IMR-90 (cell line): ENCODE data around the gene ICAM4. TPM values are rescaled to one million over a fixed set of nuclear protein-coding genes. Genes with fewer than 3 reads are reported as not detected.

ENCODE experiments used
- ATAC-seq: fragments of 200-7000 bp; cut with Tn5 transposase; 2 replicates; pipeline ENCODE4 v1.9.1; 2020; ENCODE audit warnings: low read depth, mild to moderate bottlenecking, moderate library complexity
- BruUV-seq: library from RNA; stranded (reverse); fragments of 400-500 nt; replicated peaks from 2 replicates; lab custom pipeline; 2021; lab: Mats Ljungman, UMichigan
- CTCF ChIA-PET: fragments of 300-600 bp; formaldehyde crosslinking; extraction: SDS; loops from one replicate; lab custom pipeline; 2021; ENCODE audit warnings: antibody characterized with exemption; lab: Yijun Ruan, JAX
- POLR2A ChIA-PET: fragments of 300-600 bp; sonication (Branson Sonifier 250); formaldehyde crosslinking; loops from one replicate; lab custom pipeline; 2022; ENCODE audit warnings: antibody characterized with exemption; ENCODE audit not compliant: unreplicated experiment; lab: Charles Lee
- DNase-seq: peaks from one replicate; pipeline ENCODE4 v3.0.0; 2013
- H2AFZ ChIP-seq: replicated peaks from 2 replicates; pipeline ENCODE3; 2013; ENCODE audit warnings: low read length, mild to moderate bottlenecking; ENCODE audit not compliant: poor library complexity
- H2AK5ac ChIP-seq: 2 replicates; pipeline ENCODE4 v1.6.1; 2013; ENCODE audit warnings: low read depth, low read length, inconsistent platforms
- H2AK9ac ChIP-seq: replicated peaks from 2 replicates; pipeline ENCODE3; 2013; ENCODE audit warnings: mild to moderate bottlenecking, low read depth, low read length, moderate library complexity; ENCODE audit not compliant: poor library complexity
- H2BK120ac ChIP-seq: 2 replicates; pipeline ENCODE4 v1.6.1; 2013; ENCODE audit warnings: low read depth, low read length, inconsistent platforms
- H2BK15ac ChIP-seq: 3 replicates; pipeline ENCODE4 v1.6.1; 2013; ENCODE audit warnings: low read depth, low read length, inconsistent platforms
- H2BK20ac ChIP-seq: 2 replicates; pipeline ENCODE4 v1.6.1; 2013; ENCODE audit warnings: low read depth, mild to moderate bottlenecking, inconsistent platforms, low read length, moderate library complexity
- H2BK5ac ChIP-seq: 2 replicates; pipeline ENCODE4 v1.6.1; 2013; ENCODE audit warnings: mild to moderate bottlenecking, low read depth, low read length, inconsistent platforms; ENCODE audit not compliant: poor library complexity, severe bottlenecking
- H3K14ac ChIP-seq: replicated peaks from 2 replicates; pipeline ENCODE4 v1.6.1; 2013; ENCODE audit warnings: low read depth, low read length, inconsistent platforms
- H3K18ac ChIP-seq: 2 replicates; pipeline ENCODE4 v1.6.1; 2013; ENCODE audit warnings: low read depth, low read length, control low read depth
- H3K23ac ChIP-seq: 2 replicates; pipeline ENCODE4 v1.6.1; 2013; ENCODE audit warnings: low read depth, low read length, inconsistent platforms
- H3K27ac ChIP-seq: 2 replicates; pipeline ENCODE4 v1.5.1; 2013; ENCODE audit warnings: mild to moderate bottlenecking, control low read depth, low read length; ENCODE audit not compliant: insufficient read depth
- H3K27me3 ChIP-seq: 2 replicates; pipeline ENCODE4 v1.6.1; 2013; ENCODE audit warnings: low read length; ENCODE audit not compliant: control insufficient read depth, insufficient read depth
- H3K36me3 ChIP-seq: 2 replicates; pipeline ENCODE4 v1.6.1; 2013; ENCODE audit warnings: low read length, mixed read lengths; ENCODE audit not compliant: control insufficient read depth, insufficient read depth
- H3K4ac ChIP-seq: 2 replicates; pipeline ENCODE4 v1.6.1; 2013; ENCODE audit warnings: low read depth, low read length, inconsistent platforms
- H3K4me1 ChIP-seq: 2 replicates; pipeline ENCODE4 v1.6.1; 2013; ENCODE audit warnings: low read length, mixed read lengths; ENCODE audit not compliant: control insufficient read depth, insufficient read depth
- H3K4me2 ChIP-seq: 2 replicates; pipeline ENCODE4 v1.6.1; 2013; ENCODE audit warnings: low read depth, mild to moderate bottlenecking, control low read depth, low read length, moderate library complexity
- H3K4me3 ChIP-seq: 2 replicates; pipeline ENCODE4 v1.5.1; 2013; ENCODE audit warnings: low read depth, mild to moderate bottlenecking, control low read depth, low read length, moderate library complexity; ENCODE audit not compliant: insufficient read depth
- H3K56ac ChIP-seq: 2 replicates; pipeline ENCODE4 v1.6.1; 2013; ENCODE audit warnings: low read length, inconsistent platforms; ENCODE audit not compliant: insufficient read depth; ENCODE audit errors: extremely low read depth
- H3K79me1 ChIP-seq, 2 experiments: 2 replicates each; pipeline ENCODE4 v1.6.1; 2013; ENCODE audit warnings: low read length in 2 of 2, inconsistent platforms in 1 of 2, low read depth in 1 of 2
- H3K9ac ChIP-seq: 2 replicates; pipeline ENCODE4 v1.6.1; 2013; ENCODE audit warnings: low read depth, low read length, control low read depth
- H3K9me1 ChIP-seq: 2 replicates; pipeline ENCODE4 v1.6.1; 2013; ENCODE audit warnings: low read length, inconsistent platforms; ENCODE audit not compliant: insufficient read depth
- H3K9me3 ChIP-seq: 2 replicates; pipeline ENCODE4 v1.6.1; 2013; ENCODE audit warnings: low read length; ENCODE audit not compliant: control insufficient read depth, insufficient read depth
- H4K20me1 ChIP-seq: 2 replicates; pipeline ENCODE4 v1.6.1; 2013; ENCODE audit warnings: low read length, inconsistent platforms; ENCODE audit not compliant: insufficient read depth
- H4K5ac ChIP-seq: 2 replicates; pipeline ENCODE4 v1.6.1; 2013; ENCODE audit warnings: mild to moderate bottlenecking, low read depth, low read length, control low read depth
- H4K8ac ChIP-seq, 2 experiments: 2 replicates each; pipeline ENCODE4 v1.6.1; 2013; ENCODE audit warnings: low read depth in 2 of 2, low read length in 2 of 2, control low read depth in 1 of 2, inconsistent platforms in 1 of 2
- H4K91ac ChIP-seq: 2 replicates; pipeline ENCODE4 v1.6.1; 2013; ENCODE audit warnings: low read depth, low read length, inconsistent platforms; ENCODE audit not compliant: insufficient read depth
- BHLHE40 ChIP-seq: fragments of 150-350 bp; IDR thresholded peaks from 2 replicates; pipeline ENCODE4 v1.6.1; 2016; ENCODE audit warnings: mild to moderate bottlenecking, low read depth, low read length
- CEBPB ChIP-seq: IDR thresholded peaks from 2 replicates; pipeline ENCODE4 v1.6.1; 2012; ENCODE audit warnings: low read depth, low read length, improper control_type of control experiment
- MXI1 ChIP-seq: IDR thresholded peaks from 2 replicates; pipeline ENCODE4 v1.6.1; 2012; ENCODE audit warnings: low read depth, mild to moderate bottlenecking, low read length, moderate library complexity, borderline replicate concordance
- NFE2L2 ChIP-seq: fragments of 150-350 bp; IDR thresholded peaks from 2 replicates; pipeline ENCODE4 v1.6.1; 2016; ENCODE audit warnings: low read depth, mild to moderate bottlenecking, low read length
- RAD21 ChIP-seq: IDR thresholded peaks from 2 replicates; pipeline ENCODE4 v1.6.1; 2012; ENCODE audit warnings: low read length, improper control_type of control experiment
- USF2 ChIP-seq: fragments of 150-350 bp; IDR thresholded peaks from 2 replicates; pipeline ENCODE4 v1.6.1; 2017; ENCODE audit warnings: mild to moderate bottlenecking, antibody characterized with exemption, low read length, low read depth
- WGBS, 2 experiments: methylation state at CpG; one replicate each; pipeline versions ENCODE4 v1.1.5 to v1.1.7; 2013; ENCODE audit warnings: missing lambda C conversion rate in 2 of 2; ENCODE audit not compliant: insufficient read length in 1 of 2; ENCODE audit errors: extremely low coverage in 2 of 2; 5-methylcytosine and 5-hydroxymethylcytosine counted together
- dilution Hi-C: fragments of 300-500 bp; cut with HindIII; formaldehyde crosslinking; loops from one replicate; pipeline ENCODE4 v1.14.3; 2018; ENCODE audit warnings: low sequenced_read_pairs; ENCODE audit not compliant: unreplicated experiment
- in situ Hi-C: fragments of 300-500 bp; cut with MboI; formaldehyde crosslinking; loops from 3 replicates; pipeline ENCODE4 v1.14.3; 2019; ENCODE audit warnings: low sequenced_read_pairs, inconsistent platforms, mixed read lengths
- intact Hi-C: fragments of 100-400 bp; cut with micrococcal nuclease; formaldehyde crosslinking; loops from 2 replicates; pipeline ENCODE4 v1.10.0; 2022
- polyA plus RNA-seq, 3 experiments: library from polyadenylated mRNA; depleted of rRNA; stranded (reverse); fragments of >200 nt; gene quantifications; 2 replicates each; pipeline ENCODE4 v1.2.3, GENCODE V29; 2012; ENCODE audit warnings: low replicate concordance in 1 of 3
- total RNA-seq: library from RNA; depleted of rRNA; stranded (reverse); fragments of >200 nt; gene quantifications from 2 replicates; pipeline ENCODE4 v1.2.3, GENCODE V29; 2012

Gene ICAM4
- total and polyA plus RNA-seq, 2 of the 4 experiments (the other 2 are of a cell fraction), result 2.3 to 4.0 TPM

GRCh38 chr19:10262771-10263170 is 24.0 kb upstream of the ICAM4 start:
- Histone ChIP-seq H2BK120ac (no peak overlapping the region), H4K8ac (no peak overlapping the region), H3K27ac (no peak overlapping the region), H2AFZ (peak overlapping the region; percentile 69), H3K4ac (no peak overlapping the region), H2BK5ac (no peak overlapping the region), H4K5ac (no peak overlapping the region), H3K4me2 (no peak overlapping the region), H2AK9ac (no peak overlapping the region), H4K91ac (no peak overlapping the region), H4K20me1 (no peaks in the 10 kb centered on the region), H3K9ac (no peak overlapping the region), H3K14ac (no peak overlapping the region), H3K27me3 (no peaks in the 10 kb centered on the region), H3K4me1 (no peaks in the 10 kb centered on the region), H2BK15ac (no peak overlapping the region), H2AK5ac (no peak overlapping the region), H3K23ac (no peak overlapping the region), H3K4me3 (no peak overlapping the region), H3K18ac (no peak overlapping the region), H2BK20ac (no peak overlapping the region), H3K9me3 (no peaks in the 10 kb centered on the region), H3K9me1 (no peaks in the 10 kb centered on the region), H3K56ac (no peak overlapping the region), H3K36me3 (peaks cover 14% of the 10 kb centered on the region), H3K79me1 (no peaks in the 10 kb centered on the region)
- in situ Hi-C loops (loop anchor here (5.0 kb wide), 1 partner anchor 125 kb away; no protein-coding TSS in a partner anchor), intact Hi-C loops (no loop called here), dilution Hi-C loops (no loop called here)
- ChIA-PET POLR2A (no interaction called here), CTCF (no interaction called here)
- WGBS, 2 experiments, result no CpG with 5 or more reads among the region's 7 CpGs
- no peak for ATAC-seq
- TF ChIP-seq RAD21, result no peak
- no peak for TF ChIP-seq MXI1
- TF ChIP-seq CEBPB, result no peak
- TF ChIP-seq BHLHE40, result no peak
- no peak for TF ChIP-seq USF2
- TF ChIP-seq NFE2L2, result no peak
- no TSS peak for BruUV-seq
- peak; percentile 65 for DNase-seq
